ENCODE results near the gene ATG16L2. TPM values are rescaled to one million over a fixed set of nuclear protein-coding genes. Genes with fewer than 3 reads are reported as not detected.

ATG16L2 gene
- polyA plus RNA-seq, 2 of the 4 experiments (the other 2 are of a cell fraction) = 6.1 to 6.3 TPM

GRCh38 chr11:72793076-72793424 lies 21.2 kb upstream of the ATG16L2 start:
- TF ChIP-seq TP53 (CRISPR knock-in tag; IDR thresholded peaks at IDR 0.05) (no peak), FOSL2 (IDR thresholded peaks at IDR 0.05) (no peak), FOSL2 (CRISPR knock-in tag; IDR thresholded peaks at IDR 0.05) (no peak), RAD21 (conservative IDR thresholded peaks at IDR 0.05 in 1 of 2, IDR thresholded peaks at IDR 0.05 in 1 of 2) (no peak), JUN (IDR thresholded peaks at IDR 0.05) (0 out of 5 replicates have a peak, but pooled peaks of 1 of the 2 experiments have one; percentile 0), HEYL (CRISPR knock-in tag; IDR thresholded peaks at IDR 0.05) (no peak), ZFP36 (IDR thresholded peaks at IDR 0.05; ENCODE audit: borderline replicate concordance, partially characterized antibody) (no peak), HOXB13 (CRISPR knock-in tag; IDR thresholded peaks at IDR 0.05; ENCODE audit: low read depth) (no peak)
- CTCF ChIA-PET = interaction anchor here (0.6 to 8.4 kb wide), 25 partner anchors 10 to 501 kb away, joined by 3 to 162 read pairs (median 6); partner anchors contain the start of genes ARAP1 and ATG16L2
- FAIRE-seq = no peak
- no peak for ATAC-seq
- no peaks in the 10 kb centered on the region for H3K9me3 ChIP-seq
- no peak for DNase-seq (ENCODE audit: low read depth in 1 of 2, low spot score in 1 of 2)
- WGBS (ENCODE audit: missing lambda C conversion rate) = 96% methylated on average over 2 of the region's 2 CpGs
- peak overlapping the region; percentile 93 to 95 for H3K27ac ChIP-seq
- H3K4me2 ChIP-seq = peak overlapping the region; percentile 82
- peaks cover 14% of the 10 kb centered on the region for H3K4me1 ChIP-seq
- POLR2A ChIA-PET = interaction anchor here (1.5 to 2.0 kb wide), 2 partner anchors 20 to 68 kb away, joined by 8 to 10 read pairs; no protein-coding TSS in a partner anchor
- peak overlapping the region; percentile 57 for H3K4me3 ChIP-seq

GRCh38 chr11:72793425-72794367 lies 20.5 kb upstream of the ATG16L2 start, which contains the start of gene STARD10:
TSS of gene STARD10 (minus strand) at chr11:72794047. CDS start at chr11:72781181, 12,866 bp downstream.
- peaks cover 14% of the 10 kb centered on the region for H3K4me1 ChIP-seq
- TF ChIP-seq MAX (IDR thresholded peaks at IDR 0.05) = peak; percentile 94
- TF ChIP-seq JUN (IDR thresholded peaks at IDR 0.05) = peak in 1 of 2 experiments; percentile 86; a peak in 3 of 5 replicates
- TF ChIP-seq JUNB (IDR thresholded peaks at IDR 0.05) = no peak
- TF ChIP-seq KDM5A (IDR thresholded peaks at IDR 0.05) = peak; percentile 89
- 0 out of 3 replicates have a peak, but pooled peaks have one; percentile 44 for TF ChIP-seq BCL3 (IDR thresholded peaks at IDR 0.05)
- no peak for TF ChIP-seq FOSL2 (IDR thresholded peaks at IDR 0.05)
- 0 out of 2 replicates have a peak, but pooled peaks have one; percentile 19 for TF ChIP-seq FOSL2 (CRISPR knock-in tag; IDR thresholded peaks at IDR 0.05)
- 0 out of 2 replicates have a peak, but pooled peaks have one; percentile 16 for TF ChIP-seq BHLHE40 (IDR thresholded peaks at IDR 0.05; ENCODE audit: low read depth, low read length)
- TF ChIP-seq HES2 (IDR thresholded peaks at IDR 0.05) = no peak
- no peak for TF ChIP-seq HDAC2 (IDR thresholded peaks at IDR 0.05)
- peak; percentile 73; the same call in 1 of the 2 replicates for TF ChIP-seq RFX5 (IDR thresholded peaks at IDR 0.05)
- TF ChIP-seq HOXA7 (CRISPR knock-in tag; IDR thresholded peaks at IDR 0.05) = no peak
- peak; percentile 95 for TF ChIP-seq CTCF (IDR thresholded peaks at IDR 0.05)
- peak; percentile 51 to 74 for TF ChIP-seq RAD21 (conservative IDR thresholded peaks at IDR 0.05 in 1 of 2, IDR thresholded peaks at IDR 0.05 in 1 of 2)
- TF ChIP-seq SMC3 (IDR thresholded peaks at IDR 0.05) = peak; percentile 82
- peak; percentile 86; the same call in 1 of the 2 replicates for TF ChIP-seq E2F6 (IDR thresholded peaks at IDR 0.05; ENCODE audit: borderline replicate concordance, low read depth)
- peak; percentile 73; the same call in 1 of the 2 replicates for TF ChIP-seq PHF8 (IDR thresholded peaks at IDR 0.05; ENCODE audit: borderline replicate concordance, low read depth)
- peak; percentile 76 for TF ChIP-seq USF2 (IDR thresholded peaks at IDR 0.05)
- 0 out of 2 replicates have a peak, but pooled peaks have one; percentile 53 for TF ChIP-seq FOXS1 (CRISPR knock-in tag; IDR thresholded peaks at IDR 0.05)
- TF ChIP-seq POLR2A (IDR thresholded peaks at IDR 0.05; ENCODE audit: low read length) = peak; percentile 48
- no peak for TF ChIP-seq HMGXB4 (CRISPR knock-in tag; IDR thresholded peaks at IDR 0.05; ENCODE audit: borderline replicate concordance)
- no peak for TF ChIP-seq CHD4 (IDR thresholded peaks at IDR 0.05; ENCODE audit: borderline replicate concordance)
- TF ChIP-seq MAFK (IDR thresholded peaks at IDR 0.05; ENCODE audit: partially characterized antibody) = no peak
- no peak for TF ChIP-seq RNF2 (IDR thresholded peaks at IDR 0.05; ENCODE audit: borderline replicate concordance, low read depth)

More at GRCh38 chr11:72793425-72794367, 20.5 kb upstream of the ATG16L2 start, which contains the start of gene STARD10:
- peak; percentile 93 to 97 for ATAC-seq
- Histone ChIP-seq H3K4me2 (peak within 1 kb of the TSS; percentile 82), H3K4me3 (peak within 1 kb of the TSS; percentile 57), H3K27ac (peak within 1 kb of the TSS; percentile 93 to 95), H3K9me3 (no peaks in the 10 kb centered on the region)
- peak; percentile 23 for FAIRE-seq
- DNase-seq (ENCODE audit: low read depth in 1 of 2, low spot score in 1 of 2) = peak; percentile 94
- POLR2A ChIA-PET = interaction anchor here (0.6 to 2.0 kb wide), 7 partner anchors 11 to 148 kb away, joined by 4 to 10 read pairs (median 5); no protein-coding TSS in a partner anchor
- CTCF ChIA-PET = interaction anchor here (0.6 to 8.4 kb wide), 44 partner anchors 9 to 500 kb away, joined by 3 to 162 read pairs (median 5); partner anchors contain the start of genes ARAP1 and ATG16L2
- WGBS (ENCODE audit: missing lambda C conversion rate) = 3% methylated on average over 35 of the region's 55 CpGs

Data from A549 (cell line).